NCI-H1694 treated with DMSO at 0.1 percent for 48 hours (cell line): ENCODE data around the gene ZNF8.
A peak's percentile ranks its signal among the peaks of the same experiment; 100 is the strongest.
"Not testable (repeated sequence)": the region's sequence is repeated elsewhere in the genome, so short reads cannot be mapped to it uniquely, and the experiment has no call there.

Experiments used
- DNase-seq: peaks from one replicate; lab custom pipeline; 2025; lab: John Stamatoyannopoulos, UW

Gene ZNF8

DNA sequence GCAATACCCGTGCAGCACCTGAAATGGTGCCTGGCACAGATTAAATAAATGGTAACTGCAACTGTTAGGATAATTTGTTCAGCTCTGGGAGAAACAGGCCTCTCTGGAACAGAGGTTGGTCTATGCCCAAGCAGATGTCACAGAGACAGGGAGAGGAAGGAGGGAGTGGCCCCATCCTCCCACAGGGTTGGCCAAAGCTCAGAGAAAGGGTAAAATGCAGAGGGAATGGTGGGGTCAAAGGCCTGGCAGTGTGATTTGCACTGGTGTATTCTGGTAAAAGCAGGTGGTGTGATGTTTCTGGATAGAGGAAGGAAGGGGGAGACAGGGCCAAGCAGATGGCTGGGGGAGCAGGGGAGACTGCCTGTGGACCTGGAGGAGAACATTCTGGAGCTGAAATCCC lies 57.5 kb downstream of the ZNF8 start:
- no peak for DNase-seq

GRCh38 chr19:58336820-58337219 lies 58.1 kb downstream of the ZNF8 start:
- DNase-seq: no peak

DNA sequence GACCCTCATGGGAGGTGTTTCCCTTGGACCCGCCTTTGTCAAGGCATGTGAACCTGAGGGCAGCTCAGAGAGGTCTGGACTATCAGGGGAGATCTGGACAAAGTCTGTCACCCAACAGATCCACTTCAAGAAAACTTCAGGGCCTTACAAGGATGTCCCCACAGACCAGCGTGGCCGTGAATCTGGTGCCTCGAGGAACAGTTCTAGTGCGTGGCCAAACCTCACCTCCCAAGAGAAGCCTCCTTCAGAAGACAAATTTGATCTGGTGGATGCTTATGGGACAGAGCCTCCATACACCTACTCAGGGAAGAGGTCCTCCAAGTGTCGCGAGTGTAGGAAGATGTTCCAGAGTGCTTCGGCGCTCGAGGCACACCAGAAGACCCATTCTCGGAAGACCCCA lies 59.6 kb downstream of the ZNF8 start:
- no peak for DNase-seq

- DNase-seq: no peak
Measured at GRCh38 chr19:58338825-58339558, 60.2 kb downstream of the ZNF8 start.

- DNase-seq: no peak
Measured at GRCh38 chr19:58345558-58345957, 66.8 kb downstream of the ZNF8 start.

DNA sequence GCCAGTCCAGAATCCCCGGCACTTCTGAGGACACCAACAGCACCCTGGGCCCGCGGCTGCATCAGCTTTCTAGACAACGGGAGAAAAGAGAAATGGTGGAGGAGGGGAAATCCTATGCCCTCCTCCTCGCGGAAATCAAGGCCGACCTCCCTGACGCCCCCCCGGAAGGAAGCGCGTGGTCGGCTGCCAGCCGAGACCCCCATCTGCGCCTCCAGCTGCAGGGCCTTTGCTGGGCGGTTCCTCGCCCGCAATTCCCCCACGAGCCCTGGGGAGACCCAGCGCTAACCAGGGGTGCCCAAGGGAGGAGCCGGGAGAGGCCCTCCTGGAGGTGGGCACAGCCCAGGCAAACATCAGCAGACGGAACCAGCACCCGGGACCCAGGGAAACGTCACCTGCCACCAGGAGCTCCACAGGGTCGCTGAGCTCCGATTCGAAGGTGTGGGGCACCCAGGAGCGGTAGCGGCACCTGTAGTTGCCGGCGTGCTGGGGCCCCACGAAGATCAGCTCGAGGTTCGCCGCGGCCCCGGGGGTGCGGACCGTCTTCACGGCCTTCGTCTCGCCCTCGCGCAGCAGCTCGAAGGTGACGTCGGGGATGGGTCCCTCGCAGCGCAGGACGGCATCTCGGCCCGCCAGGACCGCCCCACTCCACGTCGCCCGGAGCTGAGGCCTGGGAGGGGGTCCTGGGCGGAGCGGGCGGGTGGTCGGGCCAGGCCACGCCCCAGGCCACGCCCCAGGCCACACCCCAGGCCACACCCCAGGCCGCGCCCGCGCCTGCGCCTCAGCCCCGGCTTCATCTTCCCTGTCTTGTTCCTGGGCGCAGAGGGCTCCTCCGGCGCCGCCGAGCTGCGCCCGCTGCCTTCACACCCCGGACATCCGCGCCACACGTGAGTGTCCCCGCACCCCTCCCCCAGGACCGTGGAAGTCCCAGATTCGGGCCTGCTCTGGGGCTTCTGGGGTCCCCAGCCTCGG lies 68.5 kb downstream of the ZNF8 start:
- DNase-seq: peak; percentile 61

- DNase-seq: not testable (repeated sequence)
Measured at GRCh38 chr19:58348080-58348479, 69.3 kb downstream of the ZNF8 start.

GRCh38 chr19:58349590-58349989 lies 70.8 kb downstream of the ZNF8 start:
- DNase-seq: no peak

DNA sequence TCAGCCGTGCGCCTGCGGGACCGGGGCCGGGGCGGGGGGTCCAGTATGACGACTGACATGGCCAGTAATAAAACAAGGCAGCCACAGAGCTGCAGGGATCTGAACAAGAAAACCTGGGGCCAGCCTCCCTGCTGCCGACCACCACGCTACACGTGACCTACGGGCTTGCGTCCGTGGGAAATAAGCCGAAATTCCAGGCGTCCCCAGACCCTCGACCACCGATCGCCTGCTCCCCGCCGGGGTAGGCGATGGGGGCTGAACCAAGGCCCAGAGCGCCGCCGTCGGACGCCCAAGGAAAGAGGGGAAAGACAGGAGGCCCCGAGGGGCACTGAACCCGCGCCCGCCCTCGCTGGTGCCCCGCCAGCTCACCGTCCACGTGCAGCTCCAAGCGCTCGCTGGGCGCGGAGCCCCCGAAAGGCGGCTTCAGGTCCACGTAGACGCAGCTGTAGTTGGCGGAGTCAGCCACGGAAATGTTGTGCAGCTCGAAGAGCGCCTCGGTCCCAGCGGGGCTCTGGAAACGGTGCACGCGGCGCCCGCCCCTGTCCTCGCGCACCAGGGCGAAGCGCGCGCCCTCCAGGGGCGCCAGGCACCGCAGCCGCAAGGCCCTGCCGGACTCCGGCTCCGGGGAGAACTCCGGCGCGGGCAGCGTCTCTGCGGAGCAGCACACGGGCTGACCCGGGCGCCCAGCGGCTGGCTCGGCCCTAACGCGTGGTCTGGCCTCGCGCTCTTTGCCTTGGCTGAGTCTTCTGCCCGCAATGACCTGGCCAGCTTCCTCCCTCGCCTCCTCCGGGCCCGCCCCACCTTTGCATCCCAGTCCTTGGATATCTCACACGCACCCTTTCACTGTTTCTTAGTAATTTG lies 71.5 kb downstream of the ZNF8 start:
- no peak for DNase-seq

DNA sequence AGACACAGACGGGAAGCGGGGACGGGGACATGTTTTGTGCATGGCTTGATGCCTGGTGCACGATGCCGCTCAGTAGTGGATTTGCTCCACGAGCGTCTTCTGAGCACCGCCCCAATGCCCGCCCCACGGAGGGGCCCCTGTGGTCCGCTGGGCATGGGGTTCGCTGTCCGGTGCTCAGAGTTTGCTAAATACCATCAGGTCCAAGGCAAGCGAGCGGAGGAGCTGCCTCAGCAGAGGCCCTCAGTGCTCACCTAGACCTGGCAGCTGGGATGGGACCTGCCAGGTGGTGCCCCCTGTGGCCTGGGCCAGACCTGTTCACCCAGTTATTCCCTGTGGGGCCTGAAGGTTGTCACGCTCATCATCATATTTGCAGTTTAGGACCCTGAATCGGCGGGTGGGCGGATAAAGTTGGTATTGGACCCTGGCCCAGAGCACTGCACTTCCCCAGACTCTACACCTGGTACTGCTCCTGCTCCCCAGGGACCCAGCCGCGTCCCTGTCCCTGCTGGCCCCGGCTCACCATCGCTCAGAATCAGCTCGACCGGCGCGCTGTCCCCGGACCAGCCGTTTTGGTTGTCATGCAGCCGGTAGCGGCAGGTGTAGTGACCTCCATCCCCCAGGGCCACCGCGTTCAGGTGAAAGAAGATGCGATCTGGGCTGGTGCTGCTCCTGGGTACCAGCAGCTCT lies 72.3 kb downstream of the ZNF8 start:
- no peak for DNase-seq

DNA sequence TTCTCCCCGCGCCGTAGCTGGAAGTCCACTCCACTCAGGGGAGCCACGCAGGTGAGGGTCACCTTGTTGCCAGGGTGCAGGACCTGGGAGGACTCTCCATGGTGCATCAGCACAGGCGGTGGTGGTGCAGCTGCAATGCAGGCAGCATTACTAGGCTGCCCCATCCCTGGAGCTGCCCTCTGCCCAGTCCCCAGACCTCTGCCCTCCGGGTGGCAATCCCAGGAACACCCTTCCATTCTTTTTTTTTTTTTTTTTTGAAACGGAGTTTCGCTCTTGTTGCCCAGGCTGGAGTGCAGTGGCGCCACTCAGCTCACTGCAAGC lies 72.8 kb downstream of the ZNF8 start:
- no peak for DNase-seq

- no peak for DNase-seq
Measured at GRCh38 chr19:58351990-58352755, 73.4 kb downstream of the ZNF8 start.
